Measurements from ENCODE around the gene KCNQ2.

DNA sequence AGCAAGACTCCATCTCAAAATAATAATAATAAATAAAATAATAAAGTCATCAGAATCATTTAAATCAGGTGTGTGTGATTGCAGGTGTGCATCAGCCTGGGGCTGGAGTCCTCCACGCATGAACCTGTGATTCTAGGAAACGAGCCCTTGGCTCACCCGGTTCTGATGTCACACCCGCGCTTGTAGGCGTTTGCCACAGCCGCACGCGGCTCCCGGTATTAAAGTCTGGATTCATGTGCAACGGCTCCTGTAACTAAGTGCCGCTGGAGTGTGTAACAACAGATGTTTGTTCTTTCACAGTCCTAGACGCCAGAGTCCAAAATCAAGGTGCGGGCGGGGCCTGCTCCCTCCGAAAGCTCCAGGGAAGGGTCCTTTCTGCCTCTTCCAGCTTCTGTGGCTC is 45.2 kb downstream of the KCNQ2 start:
- TF ChIP-seq, protein P1, sequence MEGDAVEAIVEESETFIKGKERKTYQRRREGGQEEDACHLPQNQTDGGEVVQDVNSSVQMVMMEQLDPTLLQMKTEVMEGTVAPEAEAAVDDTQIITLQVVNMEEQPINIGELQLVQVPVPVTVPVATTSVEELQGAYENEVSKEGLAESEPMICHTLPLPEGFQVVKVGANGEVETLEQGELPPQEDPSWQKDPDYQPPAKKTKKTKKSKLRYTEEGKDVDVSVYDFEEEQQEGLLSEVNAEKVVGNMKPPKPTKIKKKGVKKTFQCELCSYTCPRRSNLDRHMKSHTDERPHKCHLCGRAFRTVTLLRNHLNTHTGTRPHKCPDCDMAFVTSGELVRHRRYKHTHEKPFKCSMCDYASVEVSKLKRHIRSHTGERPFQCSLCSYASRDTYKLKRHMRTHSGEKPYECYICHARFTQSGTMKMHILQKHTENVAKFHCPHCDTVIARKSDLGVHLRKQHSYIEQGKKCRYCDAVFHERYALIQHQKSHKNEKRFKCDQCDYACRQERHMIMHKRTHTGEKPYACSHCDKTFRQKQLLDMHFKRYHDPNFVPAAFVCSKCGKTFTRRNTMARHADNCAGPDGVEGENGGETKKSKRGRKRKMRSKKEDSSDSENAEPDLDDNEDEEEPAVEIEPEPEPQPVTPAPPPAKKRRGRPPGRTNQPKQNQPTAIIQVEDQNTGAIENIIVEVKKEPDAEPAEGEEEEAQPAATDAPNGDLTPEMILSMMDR (conservative IDR thresholded peaks at IDR 0.05) = no peak
- TF ChIP-seq ZFX (IDR thresholded peaks at IDR 0.05) = no peak
